Measurements from ENCODE around the gene OR2A2. TPM values are rescaled to one million over a fixed set of nuclear protein-coding genes. Genes with fewer than 3 reads are reported as not detected.

Gene OR2A2
- total RNA-seq, 2 donors from 2014 or later = not detected

- no peaks in the 10 kb centered on the region for H3K4me1 ChIP-seq
- H3K27me3 ChIP-seq = no peaks in the 10 kb centered on the region
- no peak overlapping the region for H3K9ac ChIP-seq (ENCODE audit: low read depth in 2 of 2, low read length in 2 of 2)
- TF ChIP-seq CTCF (IDR thresholded peaks at IDR 0.05) = no peak
- H3K4me3 ChIP-seq = no peak overlapping the region
- no peak overlapping the region for H3K27ac ChIP-seq
- no peaks in the 10 kb centered on the region for H3K36me3 ChIP-seq
- no peaks in the 10 kb centered on the region for H3K9me3 ChIP-seq
- DNase-seq = no peak
- intact Hi-C loops (cut with DNase I) = no loop called here
Observed at GRCh38 chr7:144100607-144101006, 8.8 kb upstream of the OR2A2 start.

GRCh38 chr7:144102041-144102440 is 7.3 kb upstream of the OR2A2 start:
- Histone ChIP-seq H3K4me1 (no peaks in the 10 kb centered on the region), H3K9ac (ENCODE audit: low read depth in 2 of 2, low read length in 2 of 2) (no peak overlapping the region), H3K27ac (no peak overlapping the region), H3K27me3 (no peaks in the 10 kb centered on the region), H3K9me3 (no peaks in the 10 kb centered on the region), H3K4me3 (no peak overlapping the region), H3K36me3 (no peaks in the 10 kb centered on the region)
- intact Hi-C loops (cut with DNase I) = no loop called here
- DNase-seq = no peak
- no peak for TF ChIP-seq CTCF (IDR thresholded peaks at IDR 0.05)

DNA sequence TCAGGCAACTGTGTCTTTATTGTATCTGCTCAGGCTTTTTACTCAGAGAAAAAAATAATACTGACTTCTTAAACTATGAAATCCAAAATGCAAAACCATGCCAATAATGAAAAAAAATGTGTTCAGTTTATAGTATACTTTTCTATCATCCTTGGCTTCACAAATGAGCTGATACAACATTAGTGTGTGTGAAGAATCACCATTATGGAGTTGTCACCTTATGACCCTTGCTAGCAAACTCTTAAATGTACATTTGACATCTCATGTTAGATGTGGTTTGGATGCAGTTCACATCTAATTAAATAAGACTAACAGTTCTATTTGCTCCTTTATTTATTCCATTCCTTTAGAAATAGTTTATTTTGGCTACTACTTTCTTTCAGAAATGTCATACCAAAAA is 4.2 kb upstream of the OR2A2 start:
- Histone ChIP-seq H3K27me3 (no peaks in the 10 kb centered on the region), H3K4me3 (no peak overlapping the region), H3K36me3 (no peaks in the 10 kb centered on the region), H3K4me1 (no peaks in the 10 kb centered on the region), H3K9me3 (no peaks in the 10 kb centered on the region), H3K9ac (ENCODE audit: low read depth in 2 of 2, low read length in 2 of 2) (no peak overlapping the region), H3K27ac (no peak overlapping the region)
- intact Hi-C loops (cut with DNase I) = no loop called here
- DNase-seq = no peak
- TF ChIP-seq CTCF (IDR thresholded peaks at IDR 0.05) = no peak

- no peak for DNase-seq
- Histone ChIP-seq H3K27ac (no peak overlapping the region), H3K9me3 (no peaks in the 10 kb centered on the region), H3K4me3 (no peak overlapping the region), H3K4me1 (no peaks in the 10 kb centered on the region), H3K9ac (ENCODE audit: low read depth in 2 of 2, low read length in 2 of 2) (no peak overlapping the region), H3K27me3 (no peaks in the 10 kb centered on the region), H3K36me3 (no peaks in the 10 kb centered on the region)
- intact Hi-C loops (cut with DNase I) = no loop called here
- TF ChIP-seq CTCF (IDR thresholded peaks at IDR 0.05) = no peak
Observed at GRCh38 chr7:144110272-144110671, 889 bp downstream of the OR2A2 start.

GRCh38 chr7:144113651-144114050 is 4.3 kb downstream of the OR2A2 start:
- no peak for TF ChIP-seq CTCF (IDR thresholded peaks at IDR 0.05)
- Histone ChIP-seq H3K4me1 (no peaks in the 10 kb centered on the region), H3K9ac (ENCODE audit: low read depth in 2 of 2, low read length in 2 of 2) (no peak overlapping the region), H3K27me3 (no peaks in the 10 kb centered on the region), H3K9me3 (no peaks in the 10 kb centered on the region), H3K4me3 (no peak overlapping the region), H3K27ac (no peak overlapping the region), H3K36me3 (no peaks in the 10 kb centered on the region)
- intact Hi-C loops (cut with DNase I) = no loop called here
- DNase-seq = no peak

DNA sequence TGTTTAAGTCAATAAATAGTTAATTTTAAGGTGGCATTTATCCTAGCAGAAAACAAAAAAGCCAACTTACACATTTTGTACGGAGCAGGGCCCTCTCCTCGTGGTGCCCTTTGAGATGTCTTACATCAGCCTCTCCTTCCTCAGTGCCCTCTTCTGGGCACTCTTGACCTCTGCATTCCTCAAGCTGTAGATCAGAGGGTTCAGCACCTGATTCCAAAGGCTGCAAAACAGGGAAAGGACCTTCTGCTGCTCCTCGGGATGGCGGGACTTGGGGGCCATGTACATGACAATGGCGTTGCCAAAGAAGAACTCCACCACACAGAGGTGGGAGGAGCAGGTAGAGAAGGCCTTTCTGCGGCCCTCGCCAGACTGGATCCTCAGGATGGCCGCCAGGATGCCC is 9.0 kb downstream of the OR2A2 start:
- H3K27ac ChIP-seq = no peak overlapping the region
- no peak for TF ChIP-seq CTCF (IDR thresholded peaks at IDR 0.05)
- no peaks in the 10 kb centered on the region for H3K9me3 ChIP-seq
- no peak overlapping the region for H3K9ac ChIP-seq (ENCODE audit: low read depth in 2 of 2, low read length in 2 of 2)
- no peaks in the 10 kb centered on the region for H3K4me1 ChIP-seq
- intact Hi-C loops (cut with DNase I) = no loop called here
- no peaks in the 10 kb centered on the region for H3K36me3 ChIP-seq
- H3K4me3 ChIP-seq = no peak overlapping the region
- no peaks in the 10 kb centered on the region for H3K27me3 ChIP-seq
- no peak for DNase-seq

All from colonic mucosa (tissue), 4 donors.